ENCODE measurements around the gene FNDC5. TPM values are rescaled to one million over a fixed set of nuclear protein-coding genes. Genes with fewer than 3 reads are reported as not detected.

Gene FNDC5
- total RNA-seq, 1 experiment from 2014 or later: 2.6 TPM

GRCh38 chr1:32883338-32884031 lies 12.8 kb upstream of the FNDC5 start:
- no peak overlapping the region for H3K27ac ChIP-seq (ENCODE audit: low read length)
- no peaks in the 10 kb centered on the region; the same call in 1 of the 2 replicates for H3K27me3 ChIP-seq (ENCODE audit: control insufficient read depth, insufficient read depth, low read length)

More at GRCh38 chr1:32883338-32884031, 12.8 kb upstream of the FNDC5 start:
- POLR2A ChIA-PET: no interaction called here
- intact Hi-C loops (cut with micrococcal nuclease; ENCODE audit: unreplicated experiment): no loop called here
- CTCF ChIA-PET: no interaction called here
- Histone ChIP-seq H3K4me3 (ENCODE audit: low read depth in 2 of 2, low read length in 2 of 2) (no peak overlapping the region), H3K9me3 (ENCODE audit: control insufficient read depth, insufficient read depth, low read depth, low read length) (no peaks in the 10 kb centered on the region), H3K36me3 (ENCODE audit: control insufficient read depth, insufficient read depth, low read length) (no peaks in the 10 kb centered on the region), H3K4me1 (ENCODE audit: control insufficient read depth, insufficient read depth, low read length) (peaks cover 11% of the 10 kb centered on the region)
- in situ Hi-C loops (cut with HindIII; ENCODE audit: low pct_unique_long_range_greater_than_20kb, low sequenced_read_pairs): no loop called here
- no TSS peak for BruUV-seq (replicated peaks)
- TF ChIP-seq POLR2AphosphoS5 (IDR thresholded peaks at IDR 0.05; ENCODE audit: low read depth, low read length) (no peak), SIN3A (IDR thresholded peaks at IDR 0.05; ENCODE audit: borderline replicate concordance, insufficient read depth, low read depth, low read length) (no peak), CTCF (IDR thresholded peaks at IDR 0.05) (no peak), REST (IDR thresholded peaks at IDR 0.05; ENCODE audit: insufficient read depth in 1 of 2, low read depth in 2 of 2, low read length in 1 of 2) (no peak), TCF7L2 (IDR thresholded peaks at IDR 0.05; ENCODE audit: low read depth, low read length) (no peak)
- DNase-seq (ENCODE audit: low read depth, low spot score) (no peak), ATAC-seq (no peak)

All from Panc1 (cell line).